HG02610 (cell line): ENCODE data around the gene SLC6A9.

Experiments used
- ATAC-seq: cut with Tn5 transposase; IDR thresholded peaks from one replicate; pipeline ENCODE4 v1.9.1; 2021; ENCODE audit warnings: mild to moderate bottlenecking, moderate library complexity; ENCODE audit not compliant: unreplicated experiment

Gene SLC6A9

GRCh38 chr1:43951021-43951985, 80.0 kb downstream of the SLC6A9 start:
- ATAC-seq = no peak

GRCh38 chr1:43949678-43950077, 81.6 kb downstream of the SLC6A9 start:
- ATAC-seq = no peak

GRCh38 chr1:43947874-43948437, 83.3 kb downstream of the SLC6A9 start:
- no peak for ATAC-seq

DNA sequence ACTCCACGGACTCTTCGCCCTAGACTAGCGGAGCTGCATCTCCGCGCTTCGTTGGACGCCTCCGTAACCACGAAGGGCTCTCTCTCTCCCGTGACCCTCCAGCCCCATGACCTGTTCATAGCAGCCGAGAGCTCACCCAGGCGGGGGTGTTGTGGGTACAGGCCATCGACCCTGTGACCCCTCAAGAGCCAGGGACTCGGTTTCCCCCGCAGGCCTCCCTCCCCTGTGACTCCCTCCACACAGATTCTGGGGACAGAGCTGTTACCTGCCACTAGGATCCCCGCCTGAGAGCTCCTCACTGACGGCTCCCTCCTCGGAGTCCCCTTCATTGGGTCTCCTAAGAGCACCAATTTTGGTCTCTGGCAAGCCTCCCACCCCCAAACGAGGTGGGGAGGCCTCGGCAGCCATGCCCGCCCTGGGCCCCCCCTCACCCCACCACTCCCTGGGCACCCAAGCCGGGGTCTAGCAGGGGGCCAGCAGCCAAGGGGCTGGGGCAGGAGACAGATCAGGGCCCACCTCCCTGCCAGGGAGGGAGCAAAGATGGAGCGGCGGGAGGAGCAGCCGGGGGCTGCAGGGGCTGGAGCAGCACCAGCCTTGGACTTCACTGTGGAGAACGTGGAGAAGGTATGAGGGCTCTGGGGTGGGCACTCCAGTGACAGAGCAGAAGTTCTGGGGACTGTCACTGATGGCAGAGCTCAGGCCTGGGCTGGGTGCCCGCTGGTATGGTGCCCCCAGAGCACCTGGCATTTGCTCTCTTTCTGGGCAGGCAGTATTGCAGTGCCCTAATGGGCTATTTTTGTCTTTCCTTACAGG, 84.0 kb downstream of the SLC6A9 start:
- no peak for ATAC-seq
